Bronchial epithelial cell (primary cell): ENCODE results near the gene TGFB1I1. TPM values are rescaled to one million over a fixed set of nuclear protein-coding genes. Genes with fewer than 3 reads are reported as not detected.
A peak's percentile ranks its signal among the peaks of the same experiment; 100 is the strongest.

Source experiments
- DNase-seq: peaks from one replicate; pipeline ENCODE4 v3.0.0-alpha.2; 2010; ENCODE audit warnings: low read depth
- FAIRE-seq: peaks from 2 replicates; lab custom pipeline; 2011; peaks lifted over from hg19 to GRCh38; lab: Jason Lieb, UNC
- H3K27me3 ChIP-seq: 2 replicates; pipeline ENCODE4 v1.5.1; 2011; ENCODE audit warnings: low read length; ENCODE audit not compliant: control insufficient read depth, insufficient read depth
- H3K36me3 ChIP-seq: 2 replicates; pipeline ENCODE4 v1.5.1; 2011; ENCODE audit warnings: low read length; ENCODE audit not compliant: control insufficient read depth, insufficient read depth
- H3K4me3 ChIP-seq: 2 replicates; pipeline ENCODE4 v1.5.1; 2011; ENCODE audit warnings: mild to moderate bottlenecking, low read depth, low read length, control low read depth
- CTCF ChIP-seq: IDR thresholded peaks from 2 replicates; pipeline ENCODE4 v1.5.1; 2011; ENCODE audit warnings: mild to moderate bottlenecking, moderate library complexity, low read length, control low read depth, inconsistent platforms; ENCODE audit not compliant: insufficient read depth, severe bottlenecking
- total RNA-seq: library from RNA; depleted of rRNA; stranded (reverse); fragments of >200 nt; gene quantifications from 2 replicates; pipeline ENCODE4 v1.2.1, GENCODE V29; 2014

The TGFB1I1 gene
- total RNA-seq, 1 donor from 2014 or later, result 1.6 TPM

DNA sequence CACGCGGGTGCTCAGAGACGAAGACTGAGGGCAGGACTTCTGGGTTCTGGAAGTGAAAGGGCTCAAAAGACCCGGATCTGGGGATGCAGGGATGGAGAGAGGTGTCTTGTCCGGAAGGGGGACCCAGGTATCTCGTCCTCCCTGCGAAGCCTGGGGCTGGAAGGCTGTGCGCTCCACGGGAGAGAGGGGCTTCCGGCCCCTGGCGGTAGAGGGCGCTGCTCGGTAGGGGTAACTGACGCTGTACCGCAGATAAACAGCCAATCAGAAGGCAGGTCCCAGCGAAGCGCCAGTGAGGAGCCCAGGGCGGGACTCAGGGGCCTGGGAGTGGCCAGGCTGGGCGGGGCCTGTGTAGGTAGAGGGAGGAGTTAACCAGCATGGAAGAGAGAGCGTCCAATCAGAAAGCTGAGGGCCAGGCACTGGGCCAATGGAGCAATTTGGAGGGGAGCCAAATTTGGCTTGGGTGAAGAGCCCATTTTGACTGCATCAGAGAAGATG lies 804 bp downstream of the TGFB1I1 start:
- peak; percentile 76 for TF ChIP-seq CTCF
- peak overlapping the region; percentile 69 for H3K4me3 ChIP-seq
- peaks cover 20% of the 10 kb centered on the region for H3K36me3 ChIP-seq
- DNase-seq (peak; percentile 80), FAIRE-seq (peak; percentile 64)
- H3K27me3 ChIP-seq, result no peaks in the 10 kb centered on the region

- Histone ChIP-seq H3K27me3 (no peaks in the 10 kb centered on the region), H3K4me3 (no peak overlapping the region), H3K36me3 (peaks cover 23% of the 10 kb centered on the region)
- no peak for TF ChIP-seq CTCF
- no peak for DNase-seq
- FAIRE-seq, result no peak
These were observed 1.5 kb downstream of the TGFB1I1 start for GRCh38 chr16:31473264-31473984.

- Histone ChIP-seq H3K4me3 (no peak overlapping the region), H3K36me3 (peaks cover 23% of the 10 kb centered on the region), H3K27me3 (no peaks in the 10 kb centered on the region)
- DNase-seq (no peak), FAIRE-seq (no peak)
- no peak for TF ChIP-seq CTCF
These were observed 2.3 kb downstream of the TGFB1I1 start for GRCh38 chr16:31474173-31474714.

DNA sequence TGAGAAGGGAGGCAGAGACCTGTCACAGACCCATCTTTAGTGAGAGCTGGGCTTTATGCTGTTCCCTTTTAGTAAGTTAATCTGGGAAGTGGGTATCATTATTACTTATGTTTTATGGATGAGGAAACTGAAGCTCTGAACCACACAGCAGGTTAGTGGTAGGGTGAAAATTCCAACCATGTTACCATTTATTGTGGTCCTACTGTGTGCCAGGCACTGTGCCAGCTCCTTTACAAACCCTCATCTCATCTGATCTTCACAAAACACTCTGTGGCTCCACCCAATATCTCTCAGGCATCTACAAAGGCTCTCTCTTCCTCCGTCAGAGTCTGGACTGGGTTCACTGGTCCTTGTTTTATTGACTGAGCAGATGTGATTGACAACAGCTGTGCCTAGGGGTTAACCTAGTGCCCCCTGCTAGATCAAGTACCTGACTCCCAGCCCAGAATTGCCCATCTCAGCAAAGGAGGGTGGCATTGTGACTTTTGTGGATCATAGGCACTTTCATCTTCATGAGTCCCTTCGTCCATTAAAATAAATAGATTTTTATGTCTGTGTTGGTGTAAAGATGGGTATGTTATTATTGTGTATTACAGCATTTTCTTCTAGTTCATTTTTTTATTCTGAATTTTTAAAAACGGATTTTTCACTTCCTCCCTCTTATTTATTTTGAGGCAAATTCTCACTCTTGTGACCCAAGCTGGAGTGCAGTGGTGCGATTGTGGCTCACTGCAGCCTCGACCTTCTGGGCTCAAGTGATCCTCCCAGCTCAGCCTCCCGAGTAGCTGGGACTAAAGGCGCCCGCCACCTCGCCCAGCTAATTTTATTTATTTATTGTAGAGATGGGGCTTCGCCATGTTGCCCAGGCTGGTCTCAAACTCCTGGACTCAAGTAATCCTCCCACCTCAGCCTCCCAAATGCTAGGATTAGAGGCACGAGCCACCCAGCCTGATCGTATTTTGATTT lies 3.1 kb downstream of the TGFB1I1 start:
- Histone ChIP-seq H3K4me3 (no peak overlapping the region), H3K27me3 (no peaks in the 10 kb centered on the region), H3K36me3 (peaks cover 23% of the 10 kb centered on the region)
- DNase-seq, result no peak
- no peak for TF ChIP-seq CTCF
- FAIRE-seq, result no peak

GRCh38 chr16:31475946-31476302 lies 4.0 kb downstream of the TGFB1I1 start:
- Histone ChIP-seq H3K4me3 (no peak overlapping the region), H3K36me3 (peaks cover 23% of the 10 kb centered on the region), H3K27me3 (no peaks in the 10 kb centered on the region)
- FAIRE-seq, result no peak
- DNase-seq, result no peak
- no peak for TF ChIP-seq CTCF
